ENCODE data around the gene BTNL3.
"Not testable (repeated sequence)": the region's sequence is repeated elsewhere in the genome, so short reads cannot be mapped to it uniquely, and the experiment has no call there.

BTNL3 gene, protein sequence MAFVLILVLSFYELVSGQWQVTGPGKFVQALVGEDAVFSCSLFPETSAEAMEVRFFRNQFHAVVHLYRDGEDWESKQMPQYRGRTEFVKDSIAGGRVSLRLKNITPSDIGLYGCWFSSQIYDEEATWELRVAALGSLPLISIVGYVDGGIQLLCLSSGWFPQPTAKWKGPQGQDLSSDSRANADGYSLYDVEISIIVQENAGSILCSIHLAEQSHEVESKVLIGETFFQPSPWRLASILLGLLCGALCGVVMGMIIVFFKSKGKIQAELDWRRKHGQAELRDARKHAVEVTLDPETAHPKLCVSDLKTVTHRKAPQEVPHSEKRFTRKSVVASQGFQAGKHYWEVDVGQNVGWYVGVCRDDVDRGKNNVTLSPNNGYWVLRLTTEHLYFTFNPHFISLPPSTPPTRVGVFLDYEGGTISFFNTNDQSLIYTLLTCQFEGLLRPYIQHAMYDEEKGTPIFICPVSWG

DNA sequence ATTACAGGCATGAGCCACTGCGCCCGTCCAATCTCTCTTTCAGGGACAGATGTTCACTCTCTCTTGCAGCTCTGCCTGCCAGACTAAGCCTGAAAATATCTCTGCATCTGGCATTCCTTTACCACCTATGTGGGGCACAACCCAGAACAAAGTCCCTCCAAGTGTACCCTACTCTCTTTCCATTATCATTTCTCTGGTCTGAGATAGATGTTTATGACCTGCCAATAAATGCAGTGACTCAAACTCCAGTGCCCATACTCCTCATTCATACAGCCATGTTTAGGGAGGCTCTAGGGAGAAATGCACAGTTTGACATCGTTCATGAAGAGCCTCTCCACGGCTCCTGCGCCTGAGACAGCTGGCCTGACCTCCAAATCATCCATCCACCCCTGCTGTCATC, at the start of gene BTNL3:
BTNL3 (plus strand) TSS at position 255 of the 400 bp plus-strand sequence. CDS start 183 bp downstream, outside the sequence.
- no peak for DNase-seq

DNA sequence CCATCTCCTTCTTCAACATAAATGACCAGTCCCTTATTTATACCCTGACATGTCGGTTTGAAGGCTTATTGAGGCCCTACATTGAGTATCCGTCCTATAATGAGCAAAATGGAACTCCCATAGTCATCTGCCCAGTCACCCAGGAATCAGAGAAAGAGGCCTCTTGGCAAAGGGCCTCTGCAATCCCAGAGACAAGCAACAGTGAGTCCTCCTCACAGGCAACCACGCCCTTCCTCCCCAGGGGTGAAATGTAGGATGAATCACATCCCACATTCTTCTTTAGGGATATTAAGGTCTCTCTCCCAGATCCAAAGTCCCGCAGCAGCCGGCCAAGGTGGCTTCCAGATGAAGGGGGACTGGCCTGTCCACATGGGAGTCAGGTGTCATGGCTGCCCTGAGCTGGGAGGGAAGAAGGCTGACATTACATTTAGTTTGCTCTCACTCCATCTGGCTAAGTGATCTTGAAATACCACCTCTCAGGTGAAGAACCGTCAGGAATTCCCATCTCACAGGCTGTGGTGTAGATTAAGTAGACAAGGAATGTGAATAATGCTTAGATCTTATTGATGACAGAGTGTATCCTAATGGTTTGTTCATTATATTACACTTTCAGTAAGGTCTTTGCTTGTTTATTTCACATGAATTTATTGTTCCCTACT, 38.2 kb upstream of the BTNL3 start:
- DNase-seq = no peak

DNA sequence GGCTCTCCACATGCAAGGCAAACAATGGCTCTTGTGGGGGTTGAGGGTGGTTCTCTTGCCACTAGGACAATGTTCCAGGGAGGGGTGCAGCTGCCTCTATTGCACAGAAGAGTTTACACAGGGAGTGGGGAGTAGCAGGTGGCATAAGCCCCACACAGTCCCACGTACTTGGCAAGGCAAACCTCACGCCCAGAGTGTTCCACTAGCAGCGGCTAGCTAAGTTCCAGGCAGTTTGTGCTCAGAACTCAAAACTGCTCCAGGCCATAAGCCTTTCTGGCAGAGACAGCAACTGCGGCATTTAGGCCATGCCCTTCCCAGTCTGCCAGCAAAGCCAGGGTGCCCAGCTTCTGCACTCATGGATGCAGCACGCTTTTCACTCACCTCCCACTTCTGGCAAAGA, 29.0 kb upstream of the BTNL3 start:
- DNase-seq = no peak

DNA sequence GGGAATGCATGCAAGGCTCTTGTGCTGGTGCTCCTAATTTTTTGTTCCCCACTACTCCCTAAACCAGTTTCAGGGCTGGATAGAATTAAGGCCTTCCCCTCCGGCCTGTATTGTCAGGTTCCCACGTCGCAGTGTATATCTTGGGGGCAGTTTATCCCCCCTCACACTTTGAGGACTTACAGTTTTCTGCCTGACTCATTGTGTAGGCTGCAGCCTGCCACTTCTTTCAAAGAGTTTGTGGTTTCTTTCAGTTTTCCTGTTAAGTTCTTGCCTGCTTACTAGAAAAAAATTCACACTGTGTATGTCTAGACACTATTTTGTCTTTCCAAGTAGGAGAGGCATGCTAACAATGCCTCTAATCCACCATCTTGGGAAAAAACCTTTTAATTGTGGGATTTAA, 28.4 kb upstream of the BTNL3 start:
- no peak for DNase-seq

DNA sequence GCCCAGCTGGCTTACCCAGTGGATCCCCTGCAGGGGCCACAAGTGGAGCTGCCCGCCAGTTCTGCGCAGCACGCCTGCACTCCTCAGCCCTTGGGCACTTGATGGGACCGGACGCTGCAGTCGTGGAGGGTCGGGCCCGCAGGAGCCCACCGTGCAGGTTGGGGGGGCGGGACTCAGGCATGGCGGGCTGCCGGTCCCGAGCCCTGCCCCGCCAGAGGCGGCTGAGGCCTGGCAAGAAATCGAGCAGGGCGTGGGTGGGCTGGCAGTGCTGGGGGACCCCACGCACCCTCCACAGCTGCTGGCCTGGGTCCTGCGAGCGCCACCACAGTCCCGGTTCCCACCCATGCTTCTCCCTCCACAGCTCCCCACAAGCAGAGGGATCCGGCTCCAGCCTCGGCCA, 19.2 kb upstream of the BTNL3 start:
- DNase-seq = no peak

DNA sequence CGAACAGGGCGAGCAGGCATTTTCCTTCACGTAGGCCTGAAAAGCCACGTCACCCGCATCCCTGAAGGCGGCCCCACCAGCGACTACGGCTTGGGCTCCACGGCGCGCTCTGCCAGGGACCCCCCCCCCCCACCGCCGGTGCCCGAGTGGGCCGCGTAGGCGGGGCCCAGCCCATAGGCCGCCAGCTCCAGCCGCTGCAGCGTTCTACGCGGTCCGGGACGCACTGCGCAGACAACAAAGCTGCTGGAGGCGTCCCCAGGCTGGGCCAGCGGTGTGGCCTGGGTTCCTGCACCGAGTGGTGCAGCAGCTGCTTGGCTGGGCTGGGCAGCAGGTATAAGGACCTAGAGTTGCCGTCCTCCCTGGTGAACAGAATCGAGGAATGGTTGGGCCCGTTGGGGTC, 18.3 kb upstream of the BTNL3 start:
- DNase-seq = no peak

DNA sequence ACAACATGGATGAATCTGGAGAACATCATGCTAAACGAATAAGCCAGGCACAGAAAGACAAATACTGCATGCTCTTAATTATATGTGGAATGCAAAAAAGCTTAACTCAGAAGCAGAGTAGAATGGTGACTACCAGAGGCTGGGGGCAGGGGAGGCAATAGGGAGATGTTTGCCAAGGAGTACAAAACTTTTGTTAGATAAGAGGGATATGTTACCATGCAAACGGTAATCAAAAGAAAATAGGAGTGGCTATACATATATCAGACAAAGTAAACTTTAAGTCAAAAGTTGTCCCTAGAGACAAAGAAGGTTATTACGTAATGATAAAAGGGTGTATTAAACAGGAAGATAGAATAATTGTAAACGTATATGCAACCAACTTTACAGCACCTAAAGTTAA, 17.8 kb upstream of the BTNL3 start:
- DNase-seq = no peak

DNA sequence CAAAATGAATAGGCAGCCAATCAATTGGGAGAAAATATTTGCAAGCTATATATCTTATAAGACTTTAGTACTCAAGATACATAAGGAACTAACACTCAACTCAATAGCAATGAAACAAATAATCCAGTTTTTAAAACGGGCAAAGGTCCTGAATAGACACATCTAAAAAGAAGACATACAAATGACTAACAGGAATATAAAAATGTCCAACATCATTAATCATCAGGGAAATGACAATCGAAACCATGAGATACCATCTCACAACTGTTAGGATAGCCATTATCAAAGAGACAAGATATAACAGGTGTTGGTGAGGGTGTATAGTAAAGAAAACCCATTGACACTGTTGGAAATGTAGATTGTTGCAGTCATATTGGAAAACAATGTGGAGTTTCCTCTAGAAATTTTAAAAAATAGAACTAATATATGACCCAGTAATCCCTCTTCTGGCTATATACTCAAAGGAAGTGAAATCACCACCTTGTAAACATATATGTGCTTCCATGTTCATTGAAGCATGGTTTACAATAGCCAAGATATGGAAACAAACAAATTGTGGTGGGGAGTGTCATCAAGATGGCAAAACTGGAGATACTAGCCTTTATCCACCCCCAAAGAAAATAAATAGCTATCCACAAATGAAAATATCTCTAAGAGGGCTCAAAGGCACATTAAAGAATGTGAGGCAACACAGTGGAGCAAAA, 13.9 kb upstream of the BTNL3 start:
- DNase-seq = no peak

DNA sequence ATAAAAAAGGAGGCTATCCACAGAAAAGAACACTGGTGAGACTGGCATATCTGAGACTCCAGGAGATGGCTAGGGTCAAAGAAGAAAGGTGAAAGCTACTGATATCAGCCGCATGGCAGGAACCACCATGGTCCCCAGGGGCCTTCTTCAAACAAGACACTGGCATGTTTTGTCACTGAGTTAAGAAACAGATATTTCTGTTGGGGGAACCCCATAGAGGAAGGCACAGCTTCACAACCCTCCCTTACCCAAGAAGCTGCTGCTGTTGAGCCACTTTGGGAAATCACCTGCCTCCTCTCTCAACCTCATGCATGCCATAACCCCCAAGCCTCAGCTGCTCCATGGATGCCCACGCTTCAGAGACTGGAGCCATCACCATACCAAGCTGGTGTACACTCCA, 13.3 kb upstream of the BTNL3 start:
- no peak for DNase-seq

DNA sequence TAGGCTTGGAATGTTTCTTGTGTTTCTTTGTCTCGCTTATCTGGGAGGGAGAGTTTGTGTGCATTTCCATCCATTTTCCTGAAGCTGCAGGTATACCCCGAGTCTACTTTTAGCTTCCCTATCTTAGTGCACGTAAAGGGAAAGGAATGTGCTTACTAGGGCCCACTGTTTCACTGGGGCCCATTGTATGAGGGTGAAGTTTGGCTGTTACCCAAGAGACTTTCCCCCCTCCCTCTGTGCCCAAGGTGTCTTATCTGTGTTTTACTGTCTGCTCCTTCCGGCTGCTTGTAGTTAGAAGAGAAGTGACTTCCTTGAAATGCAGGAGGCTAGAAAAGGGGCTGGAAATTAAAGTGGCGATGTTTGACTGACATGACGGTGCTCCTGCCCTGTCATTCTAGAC, 12.1 kb upstream of the BTNL3 start:
- no peak for DNase-seq

DNA sequence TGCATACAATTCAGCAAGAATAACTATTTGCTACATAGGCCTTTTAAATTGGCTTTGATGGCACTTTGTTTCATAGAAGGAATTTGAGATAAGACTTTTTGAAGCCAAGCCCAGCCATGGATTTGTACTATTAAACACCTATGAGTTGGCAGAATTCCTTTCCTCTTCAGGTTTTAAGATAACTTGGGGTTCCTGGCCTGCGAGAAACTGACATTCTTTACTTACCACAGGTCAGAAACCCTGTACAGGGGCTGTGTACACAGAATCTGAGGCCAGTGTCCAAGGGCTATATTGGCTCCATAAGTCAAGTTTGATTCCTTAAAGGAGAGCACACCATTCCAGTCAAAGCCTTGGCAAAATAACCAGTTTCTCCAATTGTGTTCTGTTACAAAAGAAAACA, 10.8 kb upstream of the BTNL3 start:
- no peak for DNase-seq

DNA sequence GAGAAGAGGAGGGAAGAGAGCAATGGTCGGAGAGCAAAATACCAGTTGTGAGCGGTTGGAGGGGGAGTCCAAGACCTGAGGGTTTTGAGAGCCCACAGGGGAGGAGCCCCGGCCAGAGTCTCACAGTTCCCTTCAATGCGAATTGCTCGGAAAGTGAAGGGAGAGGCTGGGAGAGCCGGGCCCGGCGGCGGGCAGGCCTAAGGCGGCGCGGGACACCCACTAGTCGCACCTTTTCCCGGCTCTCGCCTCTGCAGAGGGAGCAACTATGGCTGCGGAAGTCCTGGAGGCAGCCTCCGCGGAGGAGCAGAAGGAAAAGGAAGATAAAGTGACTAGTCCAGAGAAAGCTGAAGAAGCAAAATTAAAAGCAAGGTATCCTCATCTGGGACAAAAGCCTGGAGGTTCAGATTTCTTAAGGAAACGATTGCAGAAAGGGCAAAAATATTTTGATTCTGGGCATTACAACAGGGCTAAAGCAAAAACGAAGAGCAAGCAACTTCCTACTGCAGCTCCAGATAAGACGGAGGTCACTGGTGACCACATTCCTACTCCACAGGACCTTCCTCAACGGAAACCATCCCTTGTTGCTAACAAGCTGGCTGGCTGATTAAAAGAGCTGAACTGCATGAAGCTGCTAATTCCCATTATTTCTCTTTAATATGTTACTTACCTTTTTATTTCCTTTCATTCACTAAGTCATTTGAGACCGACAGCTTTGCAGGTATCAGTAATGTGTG, 6.5 kb upstream of the BTNL3 start:
- no peak for DNase-seq

DNA sequence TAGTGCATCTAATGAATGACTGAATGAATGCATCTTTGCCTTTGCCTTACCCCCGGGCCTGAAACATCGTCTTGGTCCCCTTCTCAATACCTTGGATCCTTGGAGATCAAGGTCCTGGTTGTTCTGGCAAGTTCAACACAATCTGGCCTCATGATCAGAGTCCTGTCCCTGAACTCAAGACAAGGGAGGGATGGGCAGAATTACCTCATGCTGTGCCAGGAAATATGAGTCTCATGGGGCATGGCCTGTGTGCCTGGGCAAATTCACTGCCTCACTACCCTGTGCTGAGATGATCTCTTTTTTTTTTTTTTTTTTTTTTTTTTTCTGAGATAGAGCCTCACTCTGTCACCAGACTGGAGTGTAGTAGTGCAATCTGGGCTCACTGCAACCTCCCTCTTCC, 630 bp upstream of the BTNL3 start:
- DNase-seq = no peak

DNA sequence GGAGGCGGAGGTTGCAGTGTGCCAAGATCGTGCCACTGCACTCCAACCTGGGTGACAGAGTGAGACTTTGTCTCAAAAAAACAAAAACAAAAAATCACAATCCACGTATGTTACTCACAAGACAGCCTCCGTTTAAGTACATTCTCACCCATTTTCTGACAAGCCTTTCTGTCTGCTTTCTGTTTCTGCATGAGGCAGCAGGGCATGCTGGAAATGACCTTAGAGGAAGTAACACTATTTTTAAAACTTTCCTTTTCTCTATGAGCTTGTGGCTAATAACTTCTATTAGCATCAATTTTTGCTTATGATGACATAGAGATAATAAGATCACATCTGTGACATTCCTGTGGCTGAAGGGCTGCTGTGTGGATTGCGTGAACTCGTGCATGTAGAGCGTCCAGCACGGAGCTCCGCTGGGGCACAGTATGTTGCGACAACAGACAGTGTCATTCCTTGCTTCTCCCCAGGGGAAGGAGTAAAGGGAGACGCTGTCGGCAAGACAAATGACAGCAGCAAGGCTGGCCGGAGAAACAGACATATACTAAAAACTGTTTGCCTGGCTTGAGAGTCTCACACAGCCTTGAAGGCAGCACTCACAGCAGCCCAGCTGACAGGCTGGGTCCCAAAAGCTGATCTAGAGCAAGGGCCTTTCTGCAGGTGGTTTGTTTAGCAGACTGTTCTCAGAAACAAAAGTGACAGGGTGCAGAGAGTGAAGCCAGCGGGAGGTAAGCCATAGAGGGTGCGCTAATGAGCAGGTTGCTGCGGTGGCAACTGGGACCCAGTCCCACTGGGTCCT, 1.6 kb downstream of the BTNL3 start:
- DNase-seq = no peak

DNA sequence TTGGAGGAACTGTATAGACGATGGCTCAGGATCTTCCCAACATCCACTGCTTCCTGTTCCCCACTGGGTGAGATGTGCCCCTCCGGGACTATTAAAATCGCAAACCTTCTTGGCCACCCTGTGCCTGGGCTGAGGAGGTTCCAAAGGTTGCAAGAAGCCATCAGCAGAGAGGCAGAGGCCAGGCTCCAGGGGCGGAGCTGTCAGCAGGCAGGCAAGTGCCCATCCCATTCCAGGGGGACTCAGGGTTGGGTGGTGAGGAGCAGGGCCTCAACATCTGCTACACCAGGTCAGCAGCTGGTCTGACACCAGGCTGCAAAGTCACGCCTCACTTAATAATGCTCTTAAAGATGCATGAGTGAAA, 2.2 kb downstream of the BTNL3 start:
- DNase-seq = no peak

DNA sequence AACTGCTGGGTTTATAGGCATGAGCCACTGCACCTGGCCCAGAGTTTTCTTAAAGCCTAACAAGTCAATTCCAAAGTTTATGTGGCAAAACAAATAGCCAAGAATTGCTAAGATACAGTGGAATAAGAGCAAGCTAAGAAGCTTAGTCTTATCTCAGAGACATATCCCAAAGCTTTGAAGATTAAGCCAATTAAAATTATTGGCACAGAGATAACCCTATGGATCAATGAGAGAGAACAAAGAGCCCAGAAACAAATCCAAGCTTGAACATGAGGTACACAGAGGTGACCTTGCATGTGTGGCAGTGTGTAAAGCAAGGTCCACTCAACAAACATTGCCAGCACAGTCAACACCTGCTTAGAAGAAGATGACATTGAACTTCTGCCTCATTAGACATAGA, 13.3 kb downstream of the BTNL3 start:
- no peak for DNase-seq

DNA sequence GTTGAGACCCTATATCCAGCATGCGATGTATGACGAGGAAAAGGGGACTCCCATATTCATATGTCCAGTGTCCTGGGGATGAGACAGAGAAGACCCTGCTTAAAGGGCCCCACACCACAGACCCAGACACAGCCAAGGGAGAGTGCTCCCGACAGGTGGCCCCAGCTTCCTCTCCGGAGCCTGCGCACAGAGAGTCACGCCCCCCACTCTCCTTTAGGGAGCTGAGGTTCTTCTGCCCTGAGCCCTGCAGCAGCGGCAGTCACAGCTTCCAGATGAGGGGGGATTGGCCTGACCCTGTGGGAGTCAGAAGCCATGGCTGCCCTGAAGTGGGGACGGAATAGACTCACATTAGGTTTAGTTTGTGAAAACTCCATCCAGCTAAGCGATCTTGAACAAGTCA, 17.1 kb downstream of the BTNL3 start:
- DNase-seq = no peak

DNA sequence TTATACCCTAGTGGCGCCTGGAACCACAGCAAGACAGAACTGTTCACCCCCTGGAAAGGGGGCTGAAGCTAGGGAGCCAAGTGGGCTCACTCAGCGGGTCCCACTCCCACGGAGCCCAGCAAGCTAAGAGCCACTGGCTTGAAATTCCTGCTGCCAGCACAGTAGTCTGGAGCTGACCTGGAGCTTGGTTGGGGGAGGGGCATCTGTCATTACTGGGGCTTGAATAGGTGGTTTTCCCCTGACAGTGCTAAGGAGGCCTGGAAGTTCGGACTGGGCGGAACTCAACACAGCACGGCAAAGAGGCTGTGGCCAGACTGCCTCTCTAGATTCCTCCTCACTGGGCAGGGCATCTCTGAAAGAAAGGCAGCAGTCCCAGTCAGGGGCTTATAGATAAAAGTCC, 19.5 kb downstream of the BTNL3 start:
- DNase-seq = no peak

DNA sequence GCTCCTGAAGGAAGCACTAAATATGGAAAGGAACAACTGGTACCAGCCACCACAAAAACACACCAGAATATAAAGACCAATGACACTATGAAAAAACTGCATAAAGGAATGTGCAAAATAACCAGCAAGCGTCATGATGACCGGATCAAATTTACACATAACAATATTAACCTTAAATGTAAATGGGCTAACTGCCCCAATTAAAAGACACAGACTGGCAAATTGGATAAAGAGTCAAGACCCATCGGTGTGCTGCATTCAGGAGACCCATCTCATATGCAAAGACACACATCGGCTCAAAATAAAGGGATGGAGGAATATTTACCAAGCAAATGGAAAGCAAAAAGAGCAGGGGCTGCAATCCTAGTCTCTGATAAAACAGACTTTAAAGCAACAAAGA, 21.4 kb downstream of the BTNL3 start:
- not testable (repeated sequence) for DNase-seq

DNA sequence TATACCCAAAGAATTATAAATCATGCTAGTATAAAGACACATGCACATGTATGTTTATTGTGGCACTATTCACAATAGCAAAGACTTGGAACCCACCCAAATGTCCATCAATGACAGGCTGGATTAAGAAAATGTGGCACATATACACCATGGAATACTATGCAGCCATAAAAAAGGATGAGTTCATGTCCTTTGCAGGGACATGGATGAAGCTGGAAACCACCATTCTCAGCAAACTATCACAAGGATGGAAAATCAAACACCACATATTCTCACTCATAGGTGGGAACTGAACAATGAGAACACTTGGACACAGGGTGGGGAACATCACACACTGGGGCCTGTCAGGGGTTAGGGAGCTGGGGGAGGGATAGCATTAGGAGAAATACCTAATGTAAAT, 26.0 kb downstream of the BTNL3 start:
- not testable (repeated sequence) for DNase-seq

DNA sequence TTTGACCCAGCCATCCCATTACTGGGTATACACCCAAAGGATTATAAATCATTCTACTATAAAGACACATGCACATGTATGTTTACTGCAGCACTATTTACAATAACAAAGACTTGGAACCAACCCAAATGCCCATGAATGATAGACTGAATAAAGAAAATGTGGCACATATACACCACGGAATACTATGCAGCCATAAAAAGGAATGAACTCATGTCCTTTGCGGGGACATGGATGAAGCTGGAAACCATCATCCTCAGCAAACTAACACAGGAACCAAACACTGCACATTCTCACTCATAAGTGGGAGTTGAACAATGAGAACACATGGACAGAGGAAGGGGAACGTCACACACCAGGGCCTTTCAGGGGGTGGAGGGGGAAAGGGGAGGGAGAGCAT, 28.8 kb downstream of the BTNL3 start:
- DNase-seq = not testable (repeated sequence)

DNA sequence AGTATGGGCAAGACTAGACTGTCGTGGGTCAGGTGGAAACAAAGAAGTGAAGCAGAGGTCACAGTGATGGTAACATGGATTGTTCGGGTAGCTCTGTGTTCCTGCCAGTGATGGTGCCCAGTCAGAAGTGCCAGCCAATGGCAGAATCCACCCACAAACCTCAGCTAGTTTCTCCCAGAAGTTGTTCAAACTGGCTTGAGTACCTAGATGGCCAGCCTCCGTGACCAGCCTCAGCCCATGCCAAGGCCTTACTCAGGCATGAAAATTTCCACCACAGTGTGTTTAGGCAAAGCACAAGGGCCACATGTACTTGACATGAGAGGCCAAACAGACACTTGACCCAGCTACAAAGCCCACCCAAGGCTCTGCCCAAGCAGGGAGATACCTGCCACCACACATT, 32.0 kb downstream of the BTNL3 start:
- no peak for DNase-seq

Measured in NCI-H526 treated with DMSO at 0.1 percent for 48 hours (cell line).